Esophagus squamous epithelium (tissue), 5 donors: ENCODE data around the gene USP9X. TPM values are rescaled to one million over a fixed set of nuclear protein-coding genes. Genes with fewer than 3 reads are reported as not detected.

ENCODE experiments used
- DNase-seq: peaks from one replicate; lab custom pipeline; 2025; lab: John Stamatoyannopoulos, UW
- H3K27ac ChIP-seq, 4 donors: fragments of 200-600 bp; sonication (generic); one replicate each; pipeline ENCODE4 v1.5.1; 2016 to 2019; ENCODE audit warnings: mild to moderate bottlenecking in 1 of 4
- H3K27me3 ChIP-seq, 4 donors: fragments of 200-600 bp; sonication (generic); 1 replicate in 3 of 4; 2 replicates in 1 of 4; pipeline versions ENCODE4 v1.5.1 to v1.6.0; 2017 to 2021; ENCODE audit warnings: antibody characterized with exemption in 1 of 4
- H3K36me3 ChIP-seq, 3 donors: fragments of 200-600 bp; sonication (generic); one replicate each; pipeline ENCODE4 v1.5.1; 2016 to 2019
- H3K4me1 ChIP-seq, 3 donors: fragments of 200-600 bp; sonication (generic); one replicate each; pipeline ENCODE4 v1.5.1; 2017 to 2019
- H3K4me3 ChIP-seq, 4 donors: fragments of 200-600 bp; sonication (generic); 1 replicate in 3 of 4; 2 replicates in 1 of 4; pipeline ENCODE4 v1.5.1; 2016 to 2019; ENCODE audit warnings: mild to moderate bottlenecking in 2 of 4, moderate library complexity in 1 of 4
- H3K9me3 ChIP-seq, 3 donors: fragments of 200-600 bp; sonication (generic); one replicate each; pipeline ENCODE4 v1.5.1; 2016 to 2019
- POLR2A ChIP-seq, 4 donors: fragments of 450-650 bp; IDR thresholded peaks; one replicate each; pipeline ENCODE4 v1.6.1; 2017; ENCODE audit warnings: antibody characterized with exemption in 4 of 4, mild to moderate bottlenecking in 4 of 4, moderate library complexity in 3 of 4
- WGBS, 2 donors: methylation state at CpG; one replicate each; pipeline ENCODE4 v1.1.5; 2018; 5-methylcytosine and 5-hydroxymethylcytosine counted together
- intact Hi-C: fragments of 100-400 bp; cut with DNase I; formaldehyde crosslinking; loops from one replicate; pipeline ENCODE4 v1.15.0; 2022
- total RNA-seq, 4 donors: library from RNA; depleted of rRNA; stranded (reverse); fragments of >200 nt; gene quantifications; one replicate each; pipeline ENCODE4 v1.1.0, GENCODE V29; 2016
- TF ChIP-seq, protein P1 (sequence below), 6 experiments: fragments of 450-650 bp in 4 of 6; fragments of 200-600 bp in 2 of 6; sonication (generic) in 2 of 6; IDR thresholded peaks; one replicate each; pipeline ENCODE4 v1.5.1; 2016 to 2019; ENCODE audit warnings: antibody characterized with exemption in 6 of 6, mild to moderate bottlenecking in 4 of 6, moderate library complexity in 4 of 6
- donor health status: DM: yes; HTN: yes; CAD: no.

The USP9X gene
- total RNA-seq, 4 donors from 2014 or later: 36.7 to 76.1 (median 56.4) TPM

DNA sequence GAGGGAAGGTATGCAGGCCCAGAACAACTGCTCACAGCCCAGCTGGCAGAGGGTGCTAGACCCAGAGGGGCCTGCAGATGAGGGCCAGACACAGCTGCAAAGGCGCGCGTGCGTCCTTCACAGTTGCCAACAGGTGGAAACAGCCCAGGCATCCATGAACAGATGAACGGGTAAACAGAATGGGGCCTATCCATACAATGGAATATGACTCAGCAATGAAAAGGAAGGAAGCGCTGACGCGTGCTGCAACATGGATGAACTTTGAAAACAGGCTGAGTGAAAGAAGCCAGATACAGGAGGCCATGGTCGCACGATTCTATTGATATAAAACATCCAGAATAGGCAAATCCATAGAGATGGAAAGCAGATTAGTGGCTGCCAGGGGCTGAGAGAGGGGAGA, 165.6 kb downstream of the USP9X start:
- no peak for TF ChIP-seq POLR2A (IDR thresholded peaks at IDR 0.05)
- no peaks in the 10 kb centered on the region for H3K36me3 ChIP-seq
- no peak for DNase-seq
- H3K9me3 ChIP-seq: no peaks in the 10 kb centered on the region
- peaks cover 0 to 22% (median 0%) of the 10 kb centered on the region in 3 donors for H3K4me1 ChIP-seq
- no peak overlapping the region for H3K4me3 ChIP-seq
- no peaks in the 10 kb centered on the region for H3K27me3 ChIP-seq
- H3K27ac ChIP-seq: no peak overlapping the region
- intact Hi-C loops: loop anchor here (10.0 kb wide), 1 partner anchor 66 kb away; no protein-coding TSS in a partner anchor
- WGBS, 2 donors: 77 to 91% methylated on average over 5 to 7 of the region's 10 CpGs

DNA sequence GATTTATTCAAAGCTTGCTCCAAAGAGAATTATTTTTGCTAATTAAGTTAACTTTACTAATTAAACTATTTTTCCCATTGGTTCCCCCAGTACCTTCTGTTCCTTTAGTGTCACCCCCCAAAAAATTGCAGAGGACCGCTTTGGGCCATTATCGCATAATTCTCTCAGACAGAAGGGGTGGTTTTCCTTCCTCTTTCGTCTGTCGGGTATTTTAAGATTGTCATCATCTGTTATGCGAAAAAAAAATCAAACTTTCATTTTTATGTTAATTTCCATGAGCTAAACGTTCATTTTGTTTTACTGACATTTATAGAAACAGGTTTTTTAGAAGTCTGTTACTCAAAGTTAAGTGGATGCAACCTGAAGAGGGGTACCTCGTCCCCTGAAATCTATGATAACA, 172.6 kb downstream of the USP9X start:
- WGBS, 2 donors: 57 to 74% methylated on average over 7 of the region's 7 CpGs
- no peaks in the 10 kb centered on the region for H3K9me3 ChIP-seq
- H3K27ac ChIP-seq: no peak overlapping the region
- intact Hi-C loops: loop anchor here (10.0 kb wide), 1 partner anchor 73 kb away; no protein-coding TSS in a partner anchor
- no peak for DNase-seq
- H3K27me3 ChIP-seq: no peaks in the 10 kb centered on the region
- no peaks in the 10 kb centered on the region for H3K36me3 ChIP-seq
- TF ChIP-seq, protein P1, sequence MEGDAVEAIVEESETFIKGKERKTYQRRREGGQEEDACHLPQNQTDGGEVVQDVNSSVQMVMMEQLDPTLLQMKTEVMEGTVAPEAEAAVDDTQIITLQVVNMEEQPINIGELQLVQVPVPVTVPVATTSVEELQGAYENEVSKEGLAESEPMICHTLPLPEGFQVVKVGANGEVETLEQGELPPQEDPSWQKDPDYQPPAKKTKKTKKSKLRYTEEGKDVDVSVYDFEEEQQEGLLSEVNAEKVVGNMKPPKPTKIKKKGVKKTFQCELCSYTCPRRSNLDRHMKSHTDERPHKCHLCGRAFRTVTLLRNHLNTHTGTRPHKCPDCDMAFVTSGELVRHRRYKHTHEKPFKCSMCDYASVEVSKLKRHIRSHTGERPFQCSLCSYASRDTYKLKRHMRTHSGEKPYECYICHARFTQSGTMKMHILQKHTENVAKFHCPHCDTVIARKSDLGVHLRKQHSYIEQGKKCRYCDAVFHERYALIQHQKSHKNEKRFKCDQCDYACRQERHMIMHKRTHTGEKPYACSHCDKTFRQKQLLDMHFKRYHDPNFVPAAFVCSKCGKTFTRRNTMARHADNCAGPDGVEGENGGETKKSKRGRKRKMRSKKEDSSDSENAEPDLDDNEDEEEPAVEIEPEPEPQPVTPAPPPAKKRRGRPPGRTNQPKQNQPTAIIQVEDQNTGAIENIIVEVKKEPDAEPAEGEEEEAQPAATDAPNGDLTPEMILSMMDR (IDR thresholded peaks at IDR 0.05): no peak
- no peak for TF ChIP-seq POLR2A (IDR thresholded peaks at IDR 0.05)
- no peak overlapping the region for H3K4me3 ChIP-seq
- peaks cover 0 to 11% (median 0%) of the 10 kb centered on the region in 3 donors for H3K4me1 ChIP-seq

DNA sequence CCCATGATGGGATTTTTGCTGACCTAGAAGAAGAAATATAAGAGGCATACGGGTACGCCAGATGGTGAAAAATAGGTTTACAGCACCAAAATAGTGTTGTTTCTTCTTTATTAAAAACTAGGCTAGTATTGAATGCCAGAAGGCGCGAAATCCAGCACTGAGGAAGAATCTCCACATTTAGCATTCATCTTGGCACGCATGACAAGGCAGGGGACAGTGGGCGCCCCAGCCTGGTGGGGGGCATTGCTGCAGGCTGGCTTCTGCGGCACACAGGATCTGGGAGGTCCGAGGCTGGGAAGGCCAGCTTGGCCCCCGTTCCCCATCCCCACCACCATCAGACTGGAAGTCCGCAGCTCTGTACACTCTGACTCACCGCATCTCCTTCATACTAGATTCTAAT, 173.0 kb downstream of the USP9X start:
- H3K36me3 ChIP-seq: no peaks in the 10 kb centered on the region
- H3K4me3 ChIP-seq: no peak overlapping the region
- no peaks in the 10 kb centered on the region for H3K9me3 ChIP-seq
- H3K4me1 ChIP-seq: peaks cover 0 to 8% (median 0%) of the 10 kb centered on the region in 3 donors
- H3K27me3 ChIP-seq: no peaks in the 10 kb centered on the region
- DNase-seq: no peak
- TF ChIP-seq POLR2A (IDR thresholded peaks at IDR 0.05): no peak
- TF ChIP-seq, protein P1 (IDR thresholded peaks at IDR 0.05): no peak
- 83 to 87% methylated on average over 6 to 11 of the region's 11 CpGs for whole genome bisulfite sequencing, 2 donors
- no peak overlapping the region for H3K27ac ChIP-seq
- intact Hi-C loops: loop anchor here (10.0 kb wide), 1 partner anchor 73 kb away; no protein-coding TSS in a partner anchor

DNA sequence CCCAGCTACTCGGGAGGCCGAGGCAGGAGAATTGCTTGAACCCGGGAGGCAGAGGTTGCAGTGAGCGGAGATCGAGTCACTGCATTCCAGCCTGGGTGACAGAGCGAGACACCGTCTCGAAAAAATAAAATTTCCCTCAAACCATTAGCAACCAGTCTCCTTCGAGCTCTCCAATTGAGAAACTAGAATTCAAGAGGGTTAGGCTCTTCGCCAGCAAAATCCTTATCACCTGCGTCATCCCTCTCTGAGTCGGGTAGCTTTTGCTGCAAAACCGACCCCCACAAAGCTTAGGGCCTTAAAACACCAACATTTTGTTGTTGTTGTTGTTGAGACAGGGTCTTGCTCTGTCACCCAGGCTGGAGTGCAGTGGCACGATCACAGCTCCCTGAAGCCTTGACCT, 173.6 kb downstream of the USP9X start:
- intact Hi-C loops: loop anchor here (10.0 kb wide), 1 partner anchor 74 kb away; no protein-coding TSS in a partner anchor
- TF ChIP-seq POLR2A (IDR thresholded peaks at IDR 0.05): no peak
- TF ChIP-seq, protein P1 (IDR thresholded peaks at IDR 0.05): no peak

DNA sequence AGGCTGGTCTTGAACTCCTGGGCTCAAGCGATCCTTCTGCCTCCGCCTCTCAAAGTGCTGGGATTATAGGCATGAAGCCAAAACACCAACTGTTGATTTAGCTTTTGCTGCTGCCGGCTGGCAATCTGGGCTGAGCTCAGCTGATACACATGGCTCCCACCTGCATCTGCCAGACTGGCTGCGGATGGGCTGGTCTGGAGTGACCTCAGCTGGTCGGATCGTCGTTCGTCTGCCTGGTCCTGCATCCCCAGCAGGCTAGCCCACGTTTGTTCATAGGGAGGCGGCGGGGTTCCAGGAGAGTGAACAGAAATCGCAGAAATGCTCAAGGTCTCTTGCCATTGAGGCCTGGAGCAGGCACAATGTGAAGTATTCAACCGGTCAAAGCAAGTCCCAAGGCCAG, 174.3 kb downstream of the USP9X start:
- 80% methylated on average over 1 to 3 of the region's 13 CpGs for WGBS, 2 donors
- Histone ChIP-seq H3K27me3 (no peaks in the 10 kb centered on the region), H3K27ac (no peak overlapping the region), H3K4me1 (no peaks in the 10 kb centered on the region), H3K36me3 (no peaks in the 10 kb centered on the region), H3K4me3 (no peak overlapping the region), H3K9me3 (no peaks in the 10 kb centered on the region)
- TF ChIP-seq, protein P1 (IDR thresholded peaks at IDR 0.05): no peak
- TF ChIP-seq POLR2A (IDR thresholded peaks at IDR 0.05): no peak
- intact Hi-C loops: loop anchor here (10.0 kb wide), 1 partner anchor 75 kb away; no protein-coding TSS in a partner anchor
- DNase-seq: no peak

More for the DNA sequence above, 173.6 kb downstream of the USP9X start:
- Histone ChIP-seq H3K27ac (no peak overlapping the region), H3K36me3 (no peaks in the 10 kb centered on the region), H3K9me3 (no peaks in the 10 kb centered on the region), H3K4me1 (peaks cover 0 to 1% (median 0%) of the 10 kb centered on the region in 3 donors), H3K27me3 (no peaks in the 10 kb centered on the region), H3K4me3 (no peak overlapping the region)
- 91 to 92% methylated on average over 10 to 13 of the region's 14 CpGs for WGBS, 2 donors
- no peak for DNase-seq
